Measurements from ENCODE around the gene TPBG. TPM values are rescaled to one million over a fixed set of nuclear protein-coding genes. Genes with fewer than 3 reads are reported as not detected.

TPBG gene
- total RNA-seq (2014; rRNA removed; shearing (Covaris generic); ENCODE audit: low replicate concordance) = not detected in 2 replicates

DNA sequence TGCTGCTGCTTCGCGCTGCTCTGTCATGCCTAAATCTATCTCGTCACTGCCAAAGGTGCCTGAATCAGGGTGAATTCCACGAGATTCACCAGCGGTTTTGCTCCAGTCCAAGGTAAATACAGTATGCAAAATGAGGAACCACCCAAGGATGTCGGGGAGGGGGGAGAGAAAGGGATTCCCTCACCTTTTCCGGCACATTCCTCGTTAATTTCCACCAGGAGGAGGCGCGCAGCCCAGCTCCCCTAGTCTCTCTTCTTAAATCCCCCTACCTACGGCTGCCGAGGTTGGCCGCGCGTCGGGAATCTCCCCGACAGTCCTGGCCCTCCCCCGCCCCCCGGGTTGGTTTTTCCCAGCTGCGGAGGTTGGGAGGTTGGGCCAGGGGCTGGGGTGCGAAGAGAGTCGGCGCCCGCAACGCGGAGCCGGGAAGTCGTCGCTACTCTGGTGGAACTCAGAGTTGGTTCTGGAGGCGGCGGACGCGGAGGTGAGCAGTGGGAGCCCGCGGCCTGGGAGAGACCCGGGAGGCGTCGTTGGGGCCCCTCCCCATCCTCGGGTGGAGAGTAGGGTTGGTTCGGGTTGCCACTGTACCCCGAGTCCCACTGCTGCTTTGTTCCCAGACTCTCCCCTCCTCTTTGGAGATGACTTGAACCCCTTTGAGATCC, at the start of gene TPBG:
TPBG (plus strand) TSS at position 390 of the 659 bp plus-strand sequence. CDS start 1,145 bp downstream, outside the sequence.
- H3K79me2 ChIP-seq (ENCODE audit: low read length) = no peaks in the 10 kb centered on the region
- H3K27me3 ChIP-seq (ENCODE audit: low read length) = no peaks in the 10 kb centered on the region
- H3K9me3 ChIP-seq (ENCODE audit: low read length) = no peaks in the 10 kb centered on the region
- no peaks in the 10 kb centered on the region for H3K4me1 ChIP-seq (ENCODE audit: low read length)
- H3K4me3 ChIP-seq (ENCODE audit: low read length) = no peak within 1 kb of the TSS
- no peak for DNase-seq
- H3K27ac ChIP-seq (ENCODE audit: low read length) = no peak within 1 kb of the TSS
- H3K9ac ChIP-seq (ENCODE audit: low read length) = no peak within 1 kb of the TSS
- no peaks in the 10 kb centered on the region for H4K20me1 ChIP-seq (ENCODE audit: insufficient read depth, low read depth, low read length)
- no peaks in the 10 kb centered on the region for H3K36me3 ChIP-seq (ENCODE audit: insufficient read depth, low read length)
- H3K4me2 ChIP-seq (ENCODE audit: low read depth, low read length, poor library complexity, severe bottlenecking) = no peak within 1 kb of the TSS
- no peak within 1 kb of the TSS for H2AFZ ChIP-seq (ENCODE audit: low read length)
- H3K9me2 ChIP-seq (replicated peaks; ENCODE audit: insufficient read depth, low read length) = no peaks in the 10 kb centered on the region

DNA sequence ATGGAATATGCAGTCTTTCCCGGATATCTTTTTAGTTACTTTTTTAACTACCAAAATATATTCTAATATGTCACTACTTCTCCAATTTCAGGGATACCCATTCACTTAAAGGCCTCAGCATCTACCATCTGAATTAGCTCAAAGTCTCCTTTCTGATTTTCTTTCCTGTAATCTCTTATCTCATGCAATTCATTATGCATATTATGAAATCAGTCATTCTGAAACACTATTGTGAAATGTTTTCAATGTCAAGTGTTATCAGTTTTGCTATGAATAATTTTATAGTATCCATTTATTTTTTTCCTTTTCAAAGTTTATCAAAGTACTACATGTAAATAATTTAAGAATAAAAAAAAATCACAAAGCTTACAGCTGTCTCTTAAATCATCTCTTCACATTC, 41.2 kb upstream of the TPBG start:
- Histone ChIP-seq H3K4me1 (ENCODE audit: low read length) (no peaks in the 10 kb centered on the region), H2AFZ (ENCODE audit: low read length) (no peak overlapping the region), H3K4me3 (ENCODE audit: low read length) (no peak overlapping the region), H3K9ac (ENCODE audit: low read length) (no peak overlapping the region), H3K27ac (ENCODE audit: low read length) (no peak overlapping the region), H3K4me2 (ENCODE audit: low read depth, low read length, poor library complexity, severe bottlenecking) (no peak overlapping the region), H3K9me3 (ENCODE audit: low read length) (no peaks in the 10 kb centered on the region), H3K27me3 (ENCODE audit: low read length) (no peaks in the 10 kb centered on the region), H4K20me1 (ENCODE audit: insufficient read depth, low read depth, low read length) (no peaks in the 10 kb centered on the region), H3K79me2 (ENCODE audit: low read length) (no peaks in the 10 kb centered on the region), H3K9me2 (replicated peaks; ENCODE audit: insufficient read depth, low read length) (no peaks in the 10 kb centered on the region), H3K36me3 (ENCODE audit: insufficient read depth, low read length) (no peaks in the 10 kb centered on the region)
- DNase-seq = no peak

- no peaks in the 10 kb centered on the region for H3K79me2 ChIP-seq (ENCODE audit: low read length)
- no peak overlapping the region for H3K27ac ChIP-seq (ENCODE audit: low read length)
- no peak overlapping the region for H3K9ac ChIP-seq (ENCODE audit: low read length)
- H3K4me2 ChIP-seq (ENCODE audit: low read depth, low read length, poor library complexity, severe bottlenecking) = no peak overlapping the region
- no peak overlapping the region for H2AFZ ChIP-seq (ENCODE audit: low read length)
- H3K4me1 ChIP-seq (ENCODE audit: low read length) = no peaks in the 10 kb centered on the region
- no peak for DNase-seq
- H3K9me3 ChIP-seq (ENCODE audit: low read length) = no peaks in the 10 kb centered on the region
- no peak overlapping the region for H3K4me3 ChIP-seq (ENCODE audit: low read length)
- no peaks in the 10 kb centered on the region for H4K20me1 ChIP-seq (ENCODE audit: insufficient read depth, low read depth, low read length)
- no peaks in the 10 kb centered on the region for H3K27me3 ChIP-seq (ENCODE audit: low read length)
- H3K36me3 ChIP-seq (ENCODE audit: insufficient read depth, low read length) = no peaks in the 10 kb centered on the region
- no peaks in the 10 kb centered on the region for H3K9me2 ChIP-seq (replicated peaks; ENCODE audit: insufficient read depth, low read length)
Measured at GRCh38 chr6:82329766-82330165, 33.9 kb upstream of the TPBG start.

GRCh38 chr6:82330171-82330804, 33.3 kb upstream of the TPBG start:
- Histone ChIP-seq H3K36me3 (ENCODE audit: insufficient read depth, low read length) (no peaks in the 10 kb centered on the region), H2AFZ (ENCODE audit: low read length) (no peak overlapping the region), H3K27me3 (ENCODE audit: low read length) (no peaks in the 10 kb centered on the region), H3K9me3 (ENCODE audit: low read length) (no peaks in the 10 kb centered on the region), H3K4me3 (ENCODE audit: low read length) (no peak overlapping the region), H4K20me1 (ENCODE audit: insufficient read depth, low read depth, low read length) (no peaks in the 10 kb centered on the region), H3K9me2 (replicated peaks; ENCODE audit: insufficient read depth, low read length) (no peaks in the 10 kb centered on the region), H3K4me2 (ENCODE audit: low read depth, low read length, poor library complexity, severe bottlenecking) (no peak overlapping the region), H3K9ac (ENCODE audit: low read length) (no peak overlapping the region), H3K4me1 (ENCODE audit: low read length) (no peaks in the 10 kb centered on the region), H3K79me2 (ENCODE audit: low read length) (no peaks in the 10 kb centered on the region), H3K27ac (ENCODE audit: low read length) (no peak overlapping the region)
- DNase-seq = no peak

GRCh38 chr6:82331031-82331773, 32.4 kb upstream of the TPBG start:
- no peaks in the 10 kb centered on the region for H3K27me3 ChIP-seq (ENCODE audit: low read length)
- DNase-seq = no peak
- no peaks in the 10 kb centered on the region for H4K20me1 ChIP-seq (ENCODE audit: insufficient read depth, low read depth, low read length)
- H3K27ac ChIP-seq (ENCODE audit: low read length) = no peak overlapping the region
- no peak overlapping the region for H3K4me2 ChIP-seq (ENCODE audit: low read depth, low read length, poor library complexity, severe bottlenecking)
- H3K4me3 ChIP-seq (ENCODE audit: low read length) = no peak overlapping the region
- H3K9me3 ChIP-seq (ENCODE audit: low read length) = no peaks in the 10 kb centered on the region
- H3K9ac ChIP-seq (ENCODE audit: low read length) = no peak overlapping the region
- no peak overlapping the region for H2AFZ ChIP-seq (ENCODE audit: low read length)
- no peaks in the 10 kb centered on the region for H3K9me2 ChIP-seq (replicated peaks; ENCODE audit: insufficient read depth, low read length)
- H3K4me1 ChIP-seq (ENCODE audit: low read length) = no peaks in the 10 kb centered on the region
- no peaks in the 10 kb centered on the region for H3K79me2 ChIP-seq (ENCODE audit: low read length)
- H3K36me3 ChIP-seq (ENCODE audit: insufficient read depth, low read length) = no peaks in the 10 kb centered on the region

DNA sequence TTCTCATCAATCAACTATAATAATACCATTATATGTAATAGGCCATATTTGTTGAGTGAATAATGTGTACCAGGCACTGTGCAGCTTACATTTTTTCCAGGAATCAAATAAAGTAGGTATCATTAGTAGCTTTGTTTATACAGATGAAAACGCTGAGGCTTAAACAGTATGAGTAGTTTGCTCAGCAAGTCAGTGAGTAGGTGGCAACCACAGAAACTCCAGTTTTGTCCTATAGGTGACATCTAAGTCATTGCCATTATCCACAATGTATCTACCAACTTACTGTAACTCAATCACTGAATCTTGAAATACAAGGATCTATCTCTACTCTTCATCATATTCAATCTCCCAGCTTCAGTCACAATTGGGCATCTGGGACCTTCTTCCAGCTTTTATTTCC, 29.8 kb upstream of the TPBG start:
- no peaks in the 10 kb centered on the region for H3K9me3 ChIP-seq (ENCODE audit: low read length)
- no peak overlapping the region for H3K9ac ChIP-seq (ENCODE audit: low read length)

GRCh38 chr6:82337688-82338257, 25.8 kb upstream of the TPBG start:
- Histone ChIP-seq H3K79me2 (ENCODE audit: low read length) (no peaks in the 10 kb centered on the region), H3K4me1 (ENCODE audit: low read length) (no peaks in the 10 kb centered on the region), H3K9me2 (replicated peaks; ENCODE audit: insufficient read depth, low read length) (no peaks in the 10 kb centered on the region), H3K9ac (ENCODE audit: low read length) (no peak overlapping the region), H3K4me2 (ENCODE audit: low read depth, low read length, poor library complexity, severe bottlenecking) (no peak overlapping the region), H3K36me3 (ENCODE audit: insufficient read depth, low read length) (no peaks in the 10 kb centered on the region), H2AFZ (ENCODE audit: low read length) (no peak overlapping the region), H3K27me3 (ENCODE audit: low read length) (no peaks in the 10 kb centered on the region), H3K9me3 (ENCODE audit: low read length) (no peaks in the 10 kb centered on the region), H3K4me3 (ENCODE audit: low read length) (no peak overlapping the region), H3K27ac (ENCODE audit: low read length) (no peak overlapping the region), H4K20me1 (ENCODE audit: insufficient read depth, low read depth, low read length) (no peaks in the 10 kb centered on the region)
- DNase-seq = no peak

More for the DNA sequence above, 29.8 kb upstream of the TPBG start:
- H3K79me2 ChIP-seq (ENCODE audit: low read length) = no peaks in the 10 kb centered on the region
- H3K4me2 ChIP-seq (ENCODE audit: low read depth, low read length, poor library complexity, severe bottlenecking) = no peak overlapping the region
- no peak overlapping the region for H3K27ac ChIP-seq (ENCODE audit: low read length)
- H3K36me3 ChIP-seq (ENCODE audit: insufficient read depth, low read length) = no peaks in the 10 kb centered on the region
- H3K9me2 ChIP-seq (replicated peaks; ENCODE audit: insufficient read depth, low read length) = no peaks in the 10 kb centered on the region
- H3K27me3 ChIP-seq (ENCODE audit: low read length) = no peaks in the 10 kb centered on the region
- no peaks in the 10 kb centered on the region for H4K20me1 ChIP-seq (ENCODE audit: insufficient read depth, low read depth, low read length)
- H3K4me3 ChIP-seq (ENCODE audit: low read length) = no peak overlapping the region
- DNase-seq = no peak
- H3K4me1 ChIP-seq (ENCODE audit: low read length) = no peaks in the 10 kb centered on the region
- H2AFZ ChIP-seq (ENCODE audit: low read length) = no peak overlapping the region

DNA sequence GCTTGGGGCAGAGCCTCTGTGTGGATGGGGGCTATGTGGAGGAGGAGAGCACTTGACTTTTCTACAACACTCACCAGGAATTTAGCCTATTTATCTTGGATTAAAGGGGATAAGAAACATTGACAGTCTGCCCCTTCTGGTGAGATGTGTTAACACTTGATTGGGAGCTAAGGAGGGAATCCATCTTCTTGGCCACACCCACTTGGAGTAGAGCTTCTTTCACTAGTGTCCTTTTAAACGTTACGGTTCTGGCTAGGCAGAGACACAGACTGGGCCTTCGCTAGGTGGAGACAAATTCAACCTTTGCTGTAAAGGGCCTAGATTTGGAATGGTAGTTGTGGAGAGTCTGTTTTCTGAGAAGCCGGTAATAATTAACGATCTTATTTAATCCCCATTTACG, 15.5 kb upstream of the TPBG start:
- Histone ChIP-seq H3K4me3 (ENCODE audit: low read length) (no peak overlapping the region), H2AFZ (ENCODE audit: low read length) (no peak overlapping the region), H3K9me3 (ENCODE audit: low read length) (no peaks in the 10 kb centered on the region), H3K9ac (ENCODE audit: low read length) (no peak overlapping the region), H3K36me3 (ENCODE audit: insufficient read depth, low read length) (no peaks in the 10 kb centered on the region), H3K9me2 (replicated peaks; ENCODE audit: insufficient read depth, low read length) (no peaks in the 10 kb centered on the region), H3K79me2 (ENCODE audit: low read length) (no peaks in the 10 kb centered on the region), H4K20me1 (ENCODE audit: insufficient read depth, low read depth, low read length) (no peaks in the 10 kb centered on the region), H3K4me1 (ENCODE audit: low read length) (no peaks in the 10 kb centered on the region), H3K27ac (ENCODE audit: low read length) (no peak overlapping the region), H3K4me2 (ENCODE audit: low read depth, low read length, poor library complexity, severe bottlenecking) (no peak overlapping the region), H3K27me3 (ENCODE audit: low read length) (no peaks in the 10 kb centered on the region)
- DNase-seq = peak; percentile 48

All from Karpas-422 (cell line).